ELF-1 (cell line): ENCODE data around the gene RAB36.

ENCODE experiments used
- DNase-seq: peaks from one replicate; pipeline ENCODE4 v3.0.0-alpha.2; 2016; ENCODE audit warnings: low read depth, low spot score

Gene RAB36

DNA sequence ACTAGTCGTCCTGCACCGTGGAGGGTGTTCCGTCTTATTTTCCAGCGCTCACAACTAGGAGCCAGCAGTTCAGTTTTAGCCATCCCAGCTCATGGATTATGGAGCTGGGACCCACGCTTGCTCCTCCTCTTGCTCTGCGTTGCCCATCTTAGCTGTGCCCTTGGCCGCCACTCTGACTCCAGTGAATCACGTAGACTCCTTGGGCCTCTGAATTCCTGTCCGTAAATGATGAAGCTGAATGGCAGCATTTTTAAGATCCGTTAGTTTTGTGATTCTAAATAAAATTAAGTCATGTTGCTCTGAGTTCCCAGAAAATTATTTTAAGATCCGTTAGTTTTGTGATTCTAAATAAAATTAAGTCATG is 58.8 kb downstream of the RAB36 start:
- DNase-seq = no peak

- no peak for DNase-seq
Measured at GRCh38 chr22:23204541-23205157, 59.4 kb downstream of the RAB36 start.

GRCh38 chr22:23205339-23206049 is 60.2 kb downstream of the RAB36 start:
- no peak for DNase-seq

- DNase-seq = no peak
Measured at GRCh38 chr22:23206915-23207314, 61.6 kb downstream of the RAB36 start.

- DNase-seq = no peak
Measured at GRCh38 chr22:23207729-23208393, 62.6 kb downstream of the RAB36 start.

DNA sequence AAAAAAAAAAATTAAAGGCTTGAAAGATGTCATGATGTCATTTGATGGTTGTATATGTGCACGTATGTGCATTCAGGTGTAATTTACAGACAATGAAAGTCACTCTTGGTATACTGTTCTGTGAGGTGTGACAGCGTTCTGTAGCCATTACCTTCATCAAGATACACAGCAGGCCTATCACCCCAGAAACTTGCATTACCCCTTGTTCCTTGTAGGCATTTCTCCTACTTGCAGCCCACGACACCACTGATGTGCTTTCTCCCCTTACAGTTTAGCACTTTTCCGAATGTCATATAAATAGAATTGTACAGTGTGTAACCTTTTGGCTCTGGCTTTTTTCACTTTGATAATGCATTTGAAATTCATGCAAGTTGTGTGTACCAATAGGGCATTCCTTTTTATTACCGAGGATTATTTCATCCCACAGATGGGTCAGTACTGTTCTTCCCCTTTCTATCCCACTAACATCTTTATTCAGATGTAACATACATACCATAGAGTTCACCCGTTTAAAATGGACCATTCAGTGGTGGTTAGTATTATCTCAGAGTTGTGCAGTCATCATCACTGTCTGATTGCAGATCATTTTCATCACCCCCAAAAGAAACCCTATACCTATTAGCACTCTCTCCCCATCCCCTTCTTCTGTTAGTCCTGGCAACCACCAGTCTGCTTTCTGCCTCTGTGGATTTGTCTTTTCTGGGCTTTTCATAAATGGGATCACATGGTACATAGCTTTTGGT is 65.3 kb downstream of the RAB36 start:
- DNase-seq = no peak

- no peak for DNase-seq
Measured at GRCh38 chr22:23211622-23212021, 66.3 kb downstream of the RAB36 start.

DNA sequence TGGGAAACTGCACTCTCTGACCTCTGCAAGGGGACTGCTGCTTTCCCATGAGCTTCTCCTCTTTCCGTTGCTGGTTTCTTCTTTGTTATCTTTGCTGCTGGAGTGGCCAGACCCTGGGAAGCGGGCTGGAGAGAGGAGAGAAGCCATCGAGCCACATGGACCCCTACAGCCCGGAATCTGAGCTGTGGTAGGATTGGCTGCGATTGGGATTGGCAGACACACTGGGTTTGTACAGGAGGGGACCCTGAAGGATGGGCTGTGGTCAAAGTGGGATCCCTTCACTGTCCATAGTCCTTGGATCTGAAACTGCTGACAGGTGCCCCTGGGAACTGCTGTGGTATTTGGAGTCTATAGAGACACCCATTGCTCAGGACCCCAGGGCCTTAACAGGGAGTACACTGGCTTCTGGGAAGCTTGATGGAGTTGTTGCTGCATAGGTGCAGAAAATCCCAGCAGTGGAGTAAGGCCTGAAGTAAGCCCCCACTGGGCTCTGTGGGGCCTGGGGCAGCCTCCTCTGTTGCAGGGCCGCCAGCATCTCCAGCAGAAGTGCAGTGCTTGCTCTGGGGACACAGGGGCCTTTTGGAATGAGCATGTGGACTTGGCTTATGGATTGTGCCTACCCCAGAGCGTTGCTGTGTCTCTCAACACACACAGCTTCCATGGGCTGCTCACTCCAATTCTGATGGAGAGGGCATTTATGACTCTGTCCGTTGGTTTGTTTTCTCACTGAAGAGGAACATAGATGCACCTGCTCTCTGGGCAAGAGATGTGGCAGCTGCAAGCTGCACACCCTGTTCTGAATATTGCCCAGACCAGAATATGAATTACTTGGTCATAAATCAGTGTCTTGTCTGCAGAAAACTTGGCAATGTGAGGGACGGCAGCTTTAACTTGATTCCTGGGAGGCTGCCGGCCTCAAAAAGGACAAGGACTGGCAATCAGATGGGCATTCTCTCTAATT is 67.1 kb downstream of the RAB36 start:
- DNase-seq = no peak

DNA sequence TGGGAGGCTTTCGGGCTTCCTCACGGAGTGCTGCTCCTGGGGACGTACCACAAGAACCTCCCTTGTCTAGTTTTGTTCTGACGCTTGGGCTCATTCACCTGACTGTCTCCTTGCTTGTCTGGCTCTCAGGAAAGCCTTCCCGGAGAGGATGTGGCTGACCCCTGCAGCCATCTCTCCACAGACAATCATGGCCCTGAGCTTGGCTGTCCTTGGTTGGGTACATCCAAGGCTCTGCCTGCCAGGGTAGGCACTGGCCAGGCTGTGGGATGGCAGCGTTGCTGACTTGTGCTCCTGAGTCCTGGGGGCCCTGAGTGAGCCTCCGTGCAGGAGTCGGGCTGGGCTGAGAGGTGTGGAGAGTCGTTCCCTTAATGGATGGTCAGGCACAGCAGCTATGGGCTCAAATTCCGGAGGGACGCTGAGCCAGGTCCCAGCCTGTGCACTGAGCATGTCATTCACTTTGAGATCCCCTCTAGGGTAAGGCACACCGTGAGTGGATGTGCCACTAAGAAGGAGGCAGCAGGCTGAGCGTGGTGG is 67.8 kb downstream of the RAB36 start:
- DNase-seq = no peak

DNA sequence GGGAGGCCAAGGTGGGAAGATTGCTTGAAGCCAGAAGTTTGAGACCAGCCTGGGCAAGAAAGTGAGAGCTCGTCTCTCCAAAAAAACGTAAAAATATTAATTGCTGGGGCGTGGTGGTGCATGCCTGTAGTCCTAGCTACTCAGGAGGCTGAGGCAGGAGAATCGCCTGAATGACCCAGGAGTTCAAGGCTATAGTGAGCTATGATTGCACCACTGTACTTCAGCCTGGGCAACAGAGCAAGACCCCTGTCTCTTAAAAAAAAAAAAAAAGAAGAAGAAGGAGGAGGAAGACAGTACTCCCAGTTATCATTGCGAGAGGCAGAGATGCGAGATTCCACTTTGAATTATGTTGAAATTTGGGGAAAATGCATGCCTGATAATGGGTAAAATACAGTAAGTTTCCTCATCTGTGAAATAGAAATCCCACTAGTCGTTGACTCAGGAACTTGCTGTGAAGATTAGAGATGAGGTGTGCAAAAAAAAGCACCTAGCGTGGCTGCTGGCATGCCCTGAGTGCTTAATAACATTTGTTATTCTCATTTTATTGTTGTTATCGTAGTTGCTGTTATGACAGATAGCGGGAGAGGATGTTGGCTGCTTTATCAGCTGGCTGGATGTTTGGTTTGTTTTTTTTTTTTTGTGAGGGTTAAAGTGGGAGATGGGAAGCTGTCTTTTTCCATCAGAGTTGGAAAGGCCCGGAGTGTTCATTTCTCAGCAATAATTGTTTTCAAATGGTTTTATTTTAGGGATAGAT is 68.5 kb downstream of the RAB36 start:
- no peak for DNase-seq
